Endothelial cell of umbilical vein (primary cell): ENCODE results near the gene KCNRG. TPM values are rescaled to one million over a fixed set of nuclear protein-coding genes. Genes with fewer than 3 reads are reported as not detected.
A peak's percentile ranks its signal among the peaks of the same experiment; 100 is the strongest.

ENCODE experiments used
- BruUV-seq: library from RNA; stranded (reverse); fragments of 400-500 nt; replicated peaks from 2 replicates; lab custom pipeline; 2021; lab: Mats Ljungman, UMichigan
- CTCF ChIA-PET: fragments of 300-600, 350-600 bp; sonication (Branson Sonifier 250); formaldehyde crosslinking; loops from one replicate; lab custom pipeline; 2021; ENCODE audit warnings: antibody characterized with exemption, inconsistent platforms; lab: Charles Lee
- POLR2A ChIA-PET: fragments of 300-600, 350-600 bp; sonication (Branson Sonifier 250); formaldehyde crosslinking; loops from one replicate; lab custom pipeline; 2021; ENCODE audit warnings: antibody characterized with exemption, inconsistent platforms; lab: Charles Lee
- DNase-seq: peaks from one replicate; pipeline ENCODE4 v3.0.0-alpha.2; 2011; ENCODE audit warnings: low read depth, low spot score
- FAIRE-seq: peaks from 2 replicates; lab custom pipeline; 2011; peaks lifted over from hg19 to GRCh38; lab: Jason Lieb, UNC
- H2AFZ ChIP-seq: 2 replicates; pipeline ENCODE4 v1.6.0; 2012; ENCODE audit warnings: low read depth, low read length, control low read depth, inconsistent platforms
- H3K27ac ChIP-seq: 2 replicates; pipeline ENCODE4 v1.5.1; 2011; ENCODE audit warnings: low read depth, mild to moderate bottlenecking, control low read depth, low read length, moderate library complexity; ENCODE audit not compliant: insufficient read depth
- H3K27me3 ChIP-seq, 2 experiments: 2 replicates each; pipeline versions ENCODE4 v1.6.0 to v1.6.1; 2011; ENCODE audit warnings: low read length in 2 of 2, mixed read lengths in 1 of 2; ENCODE audit not compliant: control insufficient read depth in 2 of 2, insufficient read depth in 2 of 2
- H3K36me3 ChIP-seq, 2 experiments: 2 replicates in 1 of 2; 3 replicates in 1 of 2; pipeline ENCODE4 v1.5.1; 2011; ENCODE audit warnings: low read length in 2 of 2, mild to moderate bottlenecking in 1 of 2, moderate library complexity in 1 of 2; ENCODE audit not compliant: control insufficient read depth in 2 of 2, insufficient read depth in 2 of 2; ENCODE audit errors: extremely low read depth in 1 of 2
- H3K4me1 ChIP-seq: 3 replicates; pipeline ENCODE4 v1.5.1; 2011; ENCODE audit warnings: mild to moderate bottlenecking, low read length; ENCODE audit not compliant: control insufficient read depth, insufficient read depth; ENCODE audit errors: extremely low read depth
- H3K4me2 ChIP-seq: 2 replicates; pipeline ENCODE4 v1.6.1; 2011; ENCODE audit warnings: low read length, control low read depth, mixed read lengths; ENCODE audit not compliant: insufficient read depth
- H3K4me3 ChIP-seq, 3 experiments: fragments of 200-600 bp in 1 of 3; sonication (generic), shearing (Covaris generic) in 1 of 3; replicated peaks in 1 of 3; 2 replicates each; pipeline ENCODE4 v1.5.1; 2011 to 2016; ENCODE audit warnings: control low read depth in 3 of 3, low read length in 3 of 3, mild to moderate bottlenecking in 2 of 3, inconsistent platforms in 1 of 3, low read depth in 1 of 3, moderate library complexity in 1 of 3; ENCODE audit not compliant: insufficient read depth in 1 of 3
- H3K79me2 ChIP-seq: 2 replicates; pipeline ENCODE4 v1.6.0; 2012; ENCODE audit warnings: low read length, inconsistent platforms; ENCODE audit not compliant: control insufficient read depth, insufficient read depth
- H3K9ac ChIP-seq: replicated peaks from 2 replicates; pipeline ENCODE3; 2011; ENCODE audit warnings: low read length, control low read depth; ENCODE audit not compliant: insufficient read depth; ENCODE audit errors: extremely low read depth
- H3K9me1 ChIP-seq: replicated peaks from 3 replicates; pipeline ENCODE4 v1.6.0; 2011; ENCODE audit warnings: mild to moderate bottlenecking, low read length; ENCODE audit not compliant: control insufficient read depth, insufficient read depth; ENCODE audit errors: extremely low read depth
- H3K9me3 ChIP-seq: replicated peaks from 2 replicates; pipeline ENCODE4 v1.5.1; 2012; ENCODE audit warnings: low read length, inconsistent platforms; ENCODE audit not compliant: control insufficient read depth, insufficient read depth
- H4K20me1 ChIP-seq: replicated peaks from 2 replicates; pipeline ENCODE3; 2011; ENCODE audit warnings: mild to moderate bottlenecking, low read length; ENCODE audit not compliant: control insufficient read depth, insufficient read depth; ENCODE audit errors: extremely low read depth
- CTCF ChIP-seq, 2 donors: IDR thresholded peaks; 1 replicate in 1 of 2; 2 replicates in 1 of 2; pipeline ENCODE4 v1.5.1; 2011; ENCODE audit warnings: low read length in 2 of 2, mild to moderate bottlenecking in 2 of 2, moderate library complexity in 2 of 2, control low read depth in 1 of 2, inconsistent platforms in 1 of 2, low read depth in 1 of 2; ENCODE audit not compliant: insufficient read depth in 1 of 2; ENCODE audit errors: extremely low read depth in 1 of 2
- EZH2 ChIP-seq: IDR thresholded peaks from 2 replicates; pipeline ENCODE4 v1.6.1; 2012; ENCODE audit warnings: borderline replicate concordance, low read depth, mild to moderate bottlenecking, moderate library complexity, low read length, inconsistent platforms; ENCODE audit not compliant: severe bottlenecking
- FOS ChIP-seq: IDR thresholded peaks from 2 replicates; pipeline ENCODE4 v1.6.1; 2011; ENCODE audit warnings: mild to moderate bottlenecking, low read length, moderate library complexity, borderline replicate concordance; ENCODE audit not compliant: insufficient read depth
- GATA2 ChIP-seq: IDR thresholded peaks from 2 replicates; pipeline ENCODE4 v1.7.0; 2011; ENCODE audit warnings: low read depth, mild to moderate bottlenecking, moderate library complexity, mixed read lengths, low read length; ENCODE audit not compliant: insufficient read length, insufficient read depth
- JUN ChIP-seq: IDR thresholded peaks from 2 replicates; pipeline ENCODE4 v1.6.1; 2011; ENCODE audit warnings: borderline replicate concordance, low read depth; ENCODE audit not compliant: insufficient read length, insufficient read depth
- MAX ChIP-seq: IDR thresholded peaks from 2 replicates; pipeline ENCODE4 v1.6.1; 2011; ENCODE audit not compliant: insufficient read depth, insufficient read length
- MYC ChIP-seq: IDR thresholded peaks from one replicate; pipeline ENCODE4 v1.6.1; 2011; ENCODE audit warnings: mild to moderate bottlenecking, low read depth, low read length
- POLR2A ChIP-seq: IDR thresholded peaks from 2 replicates; pipeline ENCODE4 v1.6.1; 2012; ENCODE audit warnings: low read depth, mild to moderate bottlenecking, control low read depth, low read length
- dilution Hi-C: fragments of 300-500 bp; cut with MboI; formaldehyde crosslinking; loops from one replicate; pipeline ENCODE4 v1.15.0; 2019; ENCODE audit warnings: low sequenced_read_pairs; ENCODE audit not compliant: extremely low pct_ligation_motif_present
- intact Hi-C: fragments of 100-400 bp; cut with micrococcal nuclease; formaldehyde crosslinking; loops from one replicate; pipeline ENCODE4 v1.10.0; 2022
- polyA plus RNA-seq, 4 experiments: library from polyadenylated mRNA; depleted of rRNA in 3 of 4; stranded (reverse) in 3 of 4; unstranded in 1 of 4; fragments of >200 nt; gene quantifications; 2 replicates each; pipeline versions ENCODE4 v1.2.1 to v1.2.3, GENCODE V29; 2011 to 2012; ENCODE audit warnings: missing spikeins in 1 of 4
- total RNA-seq: library from RNA; stranded (reverse); gene quantifications from 2 replicates; pipeline ENCODE4 v1.2.3, GENCODE V29; 2021

KCNRG gene
- total and polyA plus RNA-seq, 2 donors (not counting 3 experiments of a cell fraction or from before 2014, with no cell fraction given), result 0.86 to 1.3 TPM

- no TSS peak for BruUV-seq
- Histone ChIP-seq H4K20me1 (no peaks in the 10 kb centered on the region), H3K79me2 (peaks cover 51% of the 10 kb centered on the region), H3K4me1 (peaks cover 35% of the 10 kb centered on the region), H3K9ac (no peak overlapping the region), H3K4me3 (peak overlapping the region in 1 of 3 experiments; percentile 98), H3K9me3 (no peaks in the 10 kb centered on the region), H3K4me2 (peak overlapping the region; percentile 100), H3K27ac (peak overlapping the region; percentile 9), H3K9me1 (peaks cover 3% of the 10 kb centered on the region), H3K36me3 (peaks cover 0 to 10% of the 10 kb centered on the region in 2 experiments), H2AFZ (no peak overlapping the region), H3K27me3 (no peaks in the 10 kb centered on the region)
- intact Hi-C loops (loop anchor here (5.0 to 10.0 kb wide), 3 partner anchors 533 to 913 kb away; no protein-coding TSS in a partner anchor), dilution Hi-C loops (no loop called here)
- TF ChIP-seq MAX (no peak), JUN (no peak)
- DNase-seq (no peak), FAIRE-seq (no peak)
- POLR2A ChIA-PET, result interaction anchor here (1.1 kb wide), 1 partner anchor 16 kb away, joined by 5 read pairs; no protein-coding TSS in a partner anchor
- CTCF ChIA-PET, result interaction anchor here (2.0 to 4.8 kb wide), 8 partner anchors 9 to 913 kb away, joined by 9 to 133 read pairs (median 24); partner anchors contain the start of gene SPRYD7
Measured at GRCh38 chr13:49998714-49999624, 16.3 kb upstream of the KCNRG start.

DNA sequence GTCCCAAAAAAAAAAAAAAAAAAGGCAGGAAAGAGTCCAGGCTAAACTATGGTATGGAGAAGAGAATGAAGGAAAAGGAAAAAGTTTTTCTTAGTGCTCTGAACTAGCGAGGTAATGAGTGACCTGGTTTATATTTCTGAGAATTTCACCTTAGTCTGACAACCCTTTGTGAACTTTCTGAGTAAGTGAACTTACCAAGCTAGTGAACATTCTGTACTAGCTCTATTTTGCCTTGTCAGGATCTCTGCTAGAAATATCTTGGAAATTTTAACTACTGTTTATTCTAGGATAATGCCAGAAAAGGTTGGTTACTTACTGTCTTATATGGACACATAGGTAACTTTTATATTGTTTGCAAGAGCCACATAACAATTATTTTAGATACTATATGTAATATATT lies 14.0 kb upstream of the KCNRG start:
- FAIRE-seq, result no peak
- Histone ChIP-seq H3K9me3 (no peaks in the 10 kb centered on the region), H3K9me1 (peaks cover 3% of the 10 kb centered on the region), H3K79me2 (peaks cover 72% of the 10 kb centered on the region), H3K4me1 (peaks cover 26% of the 10 kb centered on the region), H3K27ac (no peak overlapping the region), H3K36me3 (peaks cover 0 to 10% of the 10 kb centered on the region in 2 experiments), H3K4me2 (no peak overlapping the region), H3K4me3 (no peak overlapping the region), H3K9ac (no peak overlapping the region), H4K20me1 (peaks cover 3% of the 10 kb centered on the region), H2AFZ (no peak overlapping the region), H3K27me3 (no peaks in the 10 kb centered on the region)
- BruUV-seq, result no TSS peak
- dilution Hi-C loops, result no loop called here
- no peak for DNase-seq
- TF ChIP-seq MYC (no peak), GATA2 (no peak), POLR2A (no peak), CTCF (IDR thresholded peaks at IDR 0.05; ENCODE audit: extremely low read depth in 1 of 2, insufficient read depth in 1 of 2, low read depth in 1 of 2, low read length in 2 of 2) (no peak), FOS (no peak), EZH2 (no peak)
- ChIA-PET POLR2A (interaction anchor here (0.7 kb wide), 2 partner anchors 17 to 78 kb away, joined by 7 to 9 read pairs; no protein-coding TSS in a partner anchor), CTCF (interaction anchor here (0.6 to 1.8 kb wide), 4 partner anchors 25 to 696 kb away, joined by 3 to 6 read pairs (median 3); partner anchors contain the start of gene SPRYD7)
- intact Hi-C loops, result no loop called here
